Fibroblast of the aortic adventitia (primary cell): ENCODE data around the gene GPC1. TPM values are rescaled to one million over a fixed set of nuclear protein-coding genes. Genes with fewer than 3 reads are reported as not detected.
A peak's percentile ranks its signal among the peaks of the same experiment; 100 is the strongest.
"Not testable (repeated sequence)": the region's sequence is repeated elsewhere in the genome, so short reads cannot be mapped to it uniquely, and the experiment has no call there.

Experiments used
- DNase-seq: peaks from one replicate; pipeline ENCODE4 v3.0.0-alpha.2; 2010; ENCODE audit warnings: low read depth
- H3K4me3 ChIP-seq: 2 replicates; pipeline ENCODE4 v1.5.1; 2011; ENCODE audit warnings: low read depth, mild to moderate bottlenecking, control low read depth, low read length, moderate library complexity
- total RNA-seq: library from RNA; depleted of rRNA; stranded (reverse); fragments of >200 nt; gene quantifications from 2 replicates; pipeline ENCODE4 v1.2.3, GENCODE V29; 2012; ENCODE audit warnings: low replicate concordance
- TF ChIP-seq, protein P1 (sequence below): IDR thresholded peaks from 2 replicates; pipeline ENCODE4 v1.5.1; 2011; ENCODE audit warnings: mild to moderate bottlenecking, low read length, control low read depth, inconsistent platforms; ENCODE audit not compliant: insufficient read depth

Gene GPC1
- total RNA-seq, 1 donor, result 44.7 TPM

DNA sequence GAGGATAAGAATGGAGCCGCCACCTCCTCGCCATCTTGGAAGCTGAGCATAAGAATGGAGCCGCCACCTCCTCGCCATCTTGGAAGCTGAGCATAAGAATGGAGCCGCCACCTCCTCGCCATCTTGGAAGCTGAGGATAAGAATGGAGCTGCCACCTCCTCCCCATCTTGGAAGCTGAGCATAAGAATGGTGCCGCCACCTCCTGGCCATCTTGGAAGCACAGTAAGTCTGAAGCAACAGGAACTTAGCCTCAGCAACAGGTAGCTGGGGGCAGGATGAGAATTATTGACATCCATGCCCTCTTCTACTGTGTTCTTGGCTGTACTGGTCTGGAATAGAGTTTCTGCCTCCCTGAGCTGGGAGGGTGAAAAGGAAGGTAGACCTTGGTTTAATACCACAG is 61.6 kb downstream of the GPC1 start:
- TF ChIP-seq, protein P1, sequence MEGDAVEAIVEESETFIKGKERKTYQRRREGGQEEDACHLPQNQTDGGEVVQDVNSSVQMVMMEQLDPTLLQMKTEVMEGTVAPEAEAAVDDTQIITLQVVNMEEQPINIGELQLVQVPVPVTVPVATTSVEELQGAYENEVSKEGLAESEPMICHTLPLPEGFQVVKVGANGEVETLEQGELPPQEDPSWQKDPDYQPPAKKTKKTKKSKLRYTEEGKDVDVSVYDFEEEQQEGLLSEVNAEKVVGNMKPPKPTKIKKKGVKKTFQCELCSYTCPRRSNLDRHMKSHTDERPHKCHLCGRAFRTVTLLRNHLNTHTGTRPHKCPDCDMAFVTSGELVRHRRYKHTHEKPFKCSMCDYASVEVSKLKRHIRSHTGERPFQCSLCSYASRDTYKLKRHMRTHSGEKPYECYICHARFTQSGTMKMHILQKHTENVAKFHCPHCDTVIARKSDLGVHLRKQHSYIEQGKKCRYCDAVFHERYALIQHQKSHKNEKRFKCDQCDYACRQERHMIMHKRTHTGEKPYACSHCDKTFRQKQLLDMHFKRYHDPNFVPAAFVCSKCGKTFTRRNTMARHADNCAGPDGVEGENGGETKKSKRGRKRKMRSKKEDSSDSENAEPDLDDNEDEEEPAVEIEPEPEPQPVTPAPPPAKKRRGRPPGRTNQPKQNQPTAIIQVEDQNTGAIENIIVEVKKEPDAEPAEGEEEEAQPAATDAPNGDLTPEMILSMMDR, result peak; percentile 26
- H3K4me3 ChIP-seq, result not testable (repeated sequence)
- peak; percentile 22 for DNase-seq

DNA sequence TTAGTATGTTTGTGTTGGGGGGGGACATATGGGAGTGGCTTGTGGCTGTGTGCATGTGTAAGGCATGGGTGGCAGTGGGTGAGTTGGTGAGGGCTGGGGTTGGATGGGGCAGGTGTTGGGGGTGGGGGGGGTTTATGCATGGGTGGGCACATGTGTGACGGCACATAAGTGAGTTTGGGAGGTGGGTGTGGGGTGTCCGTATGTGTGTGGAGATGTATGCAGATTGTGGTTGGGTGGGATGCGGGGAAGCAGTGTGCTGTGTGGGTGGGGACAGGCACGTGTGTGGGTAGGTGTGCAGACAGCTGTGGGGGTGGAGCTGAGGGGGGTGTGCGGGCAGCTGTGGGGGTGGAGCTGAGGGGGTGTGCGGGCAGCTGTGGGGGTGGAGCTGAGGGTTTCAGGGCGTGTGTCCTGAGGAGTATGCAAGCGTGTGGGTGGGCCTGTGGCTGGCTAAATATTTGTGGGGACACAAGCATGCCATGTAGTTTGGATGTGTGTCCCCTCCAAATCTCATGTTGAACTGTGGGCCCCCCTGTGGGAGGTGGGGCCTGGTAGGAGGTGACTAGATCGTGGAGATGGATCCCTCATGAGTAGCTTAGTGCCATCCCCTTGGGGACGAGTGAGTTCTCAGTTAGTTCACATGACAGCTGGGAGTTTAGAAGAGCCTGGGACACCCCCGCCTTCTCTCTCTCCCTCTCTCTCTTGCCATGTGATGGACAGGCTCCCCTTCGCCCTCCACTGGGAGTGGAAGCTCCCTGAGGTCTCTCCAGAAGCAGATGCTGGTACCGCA is 62.9 kb downstream of the GPC1 start:
- TF ChIP-seq, protein P1, result no peak
- DNase-seq, result no peak

DNA sequence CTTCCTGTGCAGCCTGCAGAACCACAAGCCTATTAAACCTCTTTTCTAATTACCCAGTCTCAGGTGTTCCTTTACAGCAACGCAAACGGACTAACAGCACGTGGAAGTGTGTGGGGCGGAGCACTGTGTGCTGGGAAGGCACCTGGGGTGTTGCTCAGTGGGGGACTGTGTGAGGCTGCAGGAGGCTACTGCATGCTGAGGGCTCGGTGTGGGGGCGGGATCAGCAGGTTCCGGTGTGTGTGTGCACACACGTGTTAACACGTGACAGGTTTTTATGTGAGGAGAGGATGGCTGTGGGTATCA is 63.4 kb downstream of the GPC1 start:
- no peak overlapping the region for H3K4me3 ChIP-seq
- TF ChIP-seq, protein P1, result no peak
- DNase-seq, result no peak

More for the DNA sequence above, 62.9 kb downstream of the GPC1 start:
- no peak overlapping the region for H3K4me3 ChIP-seq

DNA sequence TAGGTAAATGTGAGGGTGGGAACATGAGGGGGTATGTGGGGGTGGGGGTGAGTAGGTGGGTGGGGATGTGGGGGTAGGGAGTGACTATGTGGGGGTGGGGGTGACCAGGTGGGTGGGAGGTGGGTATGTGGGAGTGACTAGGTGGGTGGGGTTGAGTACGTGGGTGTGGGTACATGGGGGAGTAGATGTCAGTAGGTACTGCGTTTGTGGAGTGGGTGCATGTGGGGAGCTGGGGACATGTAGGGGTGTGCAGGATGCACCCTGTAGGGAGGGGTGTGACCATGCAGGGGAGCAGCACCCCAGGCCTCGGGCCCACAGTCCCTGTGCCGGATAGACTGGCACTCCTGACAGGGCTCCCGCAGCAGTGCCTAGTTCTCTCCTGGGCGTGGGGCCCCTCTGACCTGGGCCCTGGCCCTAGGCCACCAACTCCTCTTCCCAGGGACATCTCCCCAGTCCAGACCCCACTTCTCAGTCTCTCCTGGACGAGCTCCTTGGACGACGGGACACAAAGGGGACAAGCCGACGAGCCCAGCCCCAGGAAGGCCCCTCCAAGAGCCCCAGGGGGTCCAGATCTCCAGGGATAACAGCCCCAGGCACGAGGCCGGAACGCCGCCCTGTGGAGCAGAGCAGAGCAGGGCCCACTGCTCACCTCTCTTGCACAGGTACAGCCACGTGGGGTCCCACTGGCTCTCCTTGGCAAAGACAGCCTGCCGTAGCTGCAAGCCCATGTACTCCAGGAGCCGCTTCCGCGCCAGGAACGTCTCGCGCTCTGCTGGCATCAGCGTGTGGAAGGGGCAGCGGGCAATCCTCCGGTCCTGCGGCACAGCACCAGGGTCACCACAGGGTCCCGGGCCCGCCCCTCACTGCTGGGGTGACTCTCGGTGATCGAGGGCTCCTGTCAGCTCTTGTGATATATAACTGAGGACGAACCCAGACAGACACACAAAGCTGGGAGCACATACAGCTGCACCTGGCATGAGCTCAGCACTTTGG is 64.1 kb downstream of the GPC1 start:
- TF ChIP-seq, protein P1, result no peak
- H3K4me3 ChIP-seq, result no peak overlapping the region
- DNase-seq, result no peak

DNA sequence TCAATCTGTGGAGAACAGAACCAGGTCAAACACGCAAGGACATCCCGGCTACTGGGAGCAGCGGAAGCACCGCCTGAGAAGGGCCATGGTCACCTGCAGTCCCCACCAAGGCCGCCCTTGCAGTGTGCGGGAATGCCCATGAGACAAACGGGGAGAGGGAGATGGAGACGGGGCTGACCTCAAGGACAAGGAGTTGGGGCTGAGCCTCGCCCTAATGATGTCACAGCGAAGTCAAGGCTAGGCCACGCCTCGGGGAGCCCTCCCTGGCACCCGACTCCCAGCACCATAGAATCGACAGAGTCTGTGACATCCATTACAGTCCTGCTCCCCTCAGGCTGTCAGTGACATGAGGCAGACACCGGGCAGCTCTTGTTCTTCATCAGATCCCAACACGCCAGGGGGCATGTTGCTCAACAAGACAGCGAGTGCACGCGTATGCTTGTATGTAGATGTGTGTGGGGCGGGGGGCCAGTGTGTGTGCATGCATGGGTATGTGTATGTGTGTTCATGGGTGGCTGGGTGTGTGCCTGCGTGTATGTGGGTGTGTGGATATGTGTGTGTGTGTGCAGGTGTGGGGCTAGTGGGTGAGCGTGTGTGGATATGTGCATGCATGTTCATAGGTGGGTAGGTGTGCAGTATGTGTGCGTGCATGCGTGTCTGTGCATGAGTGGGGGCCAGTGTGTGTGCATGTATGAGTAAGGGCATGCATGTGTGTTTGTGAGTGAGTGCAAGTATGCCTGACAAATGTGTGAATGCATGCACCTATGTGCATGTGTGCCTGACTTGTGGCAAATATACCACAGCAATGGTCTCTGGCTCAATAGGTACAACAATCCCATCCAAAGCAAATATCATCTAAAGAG is 65.3 kb downstream of the GPC1 start:
- no peak for DNase-seq
- no peak overlapping the region for H3K4me3 ChIP-seq
- TF ChIP-seq, protein P1, result no peak

DNA sequence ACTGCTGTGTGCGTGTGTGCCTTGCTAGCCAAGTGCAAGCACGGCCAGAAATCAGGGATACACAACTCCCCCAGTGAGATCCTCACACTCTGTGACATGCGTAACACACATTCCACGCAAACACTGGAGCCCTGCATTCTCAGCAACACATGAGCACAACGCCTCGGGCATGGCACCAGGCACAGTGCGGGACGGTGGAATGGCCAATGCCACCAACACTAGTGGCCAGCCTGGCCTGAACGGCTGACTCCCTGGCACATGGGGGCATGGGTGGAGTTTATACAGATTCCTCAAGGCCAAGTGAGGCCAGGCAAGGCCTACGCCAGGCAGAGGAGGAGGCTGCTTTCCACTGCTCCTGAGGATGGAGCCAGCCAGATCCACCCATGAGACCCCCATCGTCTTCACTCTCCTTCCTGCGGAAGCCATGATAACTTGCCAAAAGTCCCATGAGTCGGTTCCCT is 66.1 kb downstream of the GPC1 start:
- H3K4me3 ChIP-seq, result no peak overlapping the region
- DNase-seq, result no peak
- TF ChIP-seq, protein P1, result no peak
